Skeletal muscle cell (primary cell): Measurements from ENCODE around the gene TCEANC2.

ENCODE experiments used
- DNase-seq: peaks from one replicate; pipeline ENCODE4 v3.0.0-alpha.2; 2010; ENCODE audit warnings: low read depth
- H3K4me3 ChIP-seq: 2 replicates; pipeline ENCODE4 v1.5.1; 2011; ENCODE audit warnings: low read depth, mild to moderate bottlenecking, control low read depth, low read length, moderate library complexity

Gene TCEANC2

GRCh38 chr1:54109129-54110090, 56.0 kb downstream of the TCEANC2 start:
- no peak overlapping the region for H3K4me3 ChIP-seq
- DNase-seq = no peak

- H3K4me3 ChIP-seq = no peak overlapping the region
- no peak for DNase-seq
Observed at GRCh38 chr1:54110996-54111395, 57.6 kb downstream of the TCEANC2 start.

- no peak for DNase-seq
- H3K4me3 ChIP-seq = no peak overlapping the region
Observed at GRCh38 chr1:54111624-54112023, 58.2 kb downstream of the TCEANC2 start.

GRCh38 chr1:54112027-54112426, 58.6 kb downstream of the TCEANC2 start:
- no peak overlapping the region for H3K4me3 ChIP-seq
- no peak for DNase-seq

GRCh38 chr1:54112705-54113368, 59.4 kb downstream of the TCEANC2 start:
- no peak overlapping the region for H3K4me3 ChIP-seq
- no peak for DNase-seq

GRCh38 chr1:54114001-54114400, 60.6 kb downstream of the TCEANC2 start:
- H3K4me3 ChIP-seq = no peak overlapping the region
- no peak for DNase-seq

GRCh38 chr1:54114955-54115354, 61.5 kb downstream of the TCEANC2 start:
- no peak for DNase-seq
- no peak overlapping the region for H3K4me3 ChIP-seq

GRCh38 chr1:54115520-54115919, 62.1 kb downstream of the TCEANC2 start:
- no peak for DNase-seq

GRCh38 chr1:54117815-54118563, 64.6 kb downstream of the TCEANC2 start:
- no peak for DNase-seq
- H3K4me3 ChIP-seq = no peak overlapping the region

More at GRCh38 chr1:54115520-54115919, 62.1 kb downstream of the TCEANC2 start:
- H3K4me3 ChIP-seq = no peak overlapping the region

- no peak overlapping the region for H3K4me3 ChIP-seq
- peak; percentile 61 for DNase-seq
Observed at GRCh38 chr1:54118704-54119103, 65.3 kb downstream of the TCEANC2 start.

- DNase-seq = no peak
- no peak overlapping the region for H3K4me3 ChIP-seq
Observed at GRCh38 chr1:54120018-54120697, 66.8 kb downstream of the TCEANC2 start.

GRCh38 chr1:54120698-54121481, 67.5 kb downstream of the TCEANC2 start:
- no peak overlapping the region for H3K4me3 ChIP-seq
- DNase-seq = no peak

GRCh38 chr1:54121482-54122134, 68.2 kb downstream of the TCEANC2 start:
- peak overlapping the region; percentile 11 for H3K4me3 ChIP-seq

GRCh38 chr1:54122135-54122751, 68.8 kb downstream of the TCEANC2 start:
- no peak overlapping the region for H3K4me3 ChIP-seq
- no peak for DNase-seq

More at GRCh38 chr1:54121482-54122134, 68.2 kb downstream of the TCEANC2 start:
- peak; percentile 38 for DNase-seq

GRCh38 chr1:54122992-54123391, 69.6 kb downstream of the TCEANC2 start:
- H3K4me3 ChIP-seq = no peak overlapping the region
- no peak for DNase-seq

- H3K4me3 ChIP-seq = no peak overlapping the region
- no peak for DNase-seq
Observed at GRCh38 chr1:54124472-54124871, 71.1 kb downstream of the TCEANC2 start.

- no peak overlapping the region for H3K4me3 ChIP-seq
- no peak for DNase-seq
Observed at GRCh38 chr1:54124906-54125305, 71.5 kb downstream of the TCEANC2 start.
